CD4-positive, alpha-beta T cell treated with Interleukin-12 subunit alpha and Interleukin-12 subunit beta, for 1 hour (primary cell): ENCODE measurements around the gene SURF6.
"Not testable (repeated sequence)": the region's sequence is repeated elsewhere in the genome, so short reads cannot be mapped to it uniquely, and the experiment has no call there.

ENCODE experiments used
- DNase-seq: peaks from one replicate; pipeline ENCODE4 v3.0.0-alpha.2; 2020

Gene SURF6

GRCh38 chr9:133335924-133336811, at the start of gene SURF6:
Gene SURF6 (minus strand): TSS chr9:133336188. CDS start chr9:133336132, 56 bp downstream.
- peak; percentile 94 for DNase-seq

- DNase-seq, result no peak
These were observed 49.5 kb upstream of the SURF6 start for GRCh38 chr9:133385452-133385851.

- no peak for DNase-seq
These were observed 48.8 kb upstream of the SURF6 start for GRCh38 chr9:133384736-133385321.

GRCh38 chr9:133383438-133383837, 47.5 kb upstream of the SURF6 start:
- no peak for DNase-seq

GRCh38 chr9:133382507-133383141, 46.6 kb upstream of the SURF6 start:
- DNase-seq, result no peak

- no peak for DNase-seq
These were observed 44.7 kb upstream of the SURF6 start for GRCh38 chr9:133380734-133381133.

GRCh38 chr9:133379153-133380086, 43.4 kb upstream of the SURF6 start:
- no peak for DNase-seq

GRCh38 chr9:133378408-133378962, 42.5 kb upstream of the SURF6 start:
- no peak for DNase-seq

GRCh38 chr9:133377721-133378216, 41.8 kb upstream of the SURF6 start:
- DNase-seq, result no peak

- not testable (repeated sequence) for DNase-seq
These were observed 41.3 kb upstream of the SURF6 start for GRCh38 chr9:133377280-133377679.

- peak; percentile 96 for DNase-seq
These were observed 40.0 kb upstream of the SURF6 start, which contains the start of the genes STKLD1 and SURF4 for GRCh38 chr9:133375724-133376654. Gene STKLD1 (plus strand): TSS chr9:133376366. CDS start chr9:133376474, 108 bp downstream. Gene SURF4 (minus strand): TSS chr9:133376060. CDS start chr9:133375969, 91 bp downstream.

- DNase-seq, result peak; percentile 33
These were observed 39.2 kb upstream of the SURF6 start for GRCh38 chr9:133375116-133375723.

- peak; percentile 58 for DNase-seq
These were observed 38.7 kb upstream of the SURF6 start for GRCh38 chr9:133374612-133375115.

- DNase-seq, result no peak
These were observed 36.2 kb upstream of the SURF6 start for GRCh38 chr9:133372144-133372543.

GRCh38 chr9:133371261-133371711, 35.3 kb upstream of the SURF6 start:
- peak; percentile 76 for DNase-seq

GRCh38 chr9:133370685-133371084, 34.7 kb upstream of the SURF6 start:
- DNase-seq, result peak; percentile 70

- DNase-seq, result no peak
These were observed 33.9 kb upstream of the SURF6 start for GRCh38 chr9:133369933-133370332.

- DNase-seq, result no peak
These were observed 33.4 kb upstream of the SURF6 start for GRCh38 chr9:133369422-133369821.

GRCh38 chr9:133368249-133368881, 32.4 kb upstream of the SURF6 start:
- no peak for DNase-seq
